OCI-M2 (cell line): ENCODE data around the gene SIPA1L3.
"Not testable (repeated sequence)": the region's sequence is repeated elsewhere in the genome, so short reads cannot be mapped to it uniquely, and the experiment has no call there.

ENCODE experiments used
- DNase-seq: peaks from one replicate; lab custom pipeline; 2025; ENCODE audit not compliant: unreplicated experiment; lab: John Stamatoyannopoulos, UW

Gene SIPA1L3

DNA sequence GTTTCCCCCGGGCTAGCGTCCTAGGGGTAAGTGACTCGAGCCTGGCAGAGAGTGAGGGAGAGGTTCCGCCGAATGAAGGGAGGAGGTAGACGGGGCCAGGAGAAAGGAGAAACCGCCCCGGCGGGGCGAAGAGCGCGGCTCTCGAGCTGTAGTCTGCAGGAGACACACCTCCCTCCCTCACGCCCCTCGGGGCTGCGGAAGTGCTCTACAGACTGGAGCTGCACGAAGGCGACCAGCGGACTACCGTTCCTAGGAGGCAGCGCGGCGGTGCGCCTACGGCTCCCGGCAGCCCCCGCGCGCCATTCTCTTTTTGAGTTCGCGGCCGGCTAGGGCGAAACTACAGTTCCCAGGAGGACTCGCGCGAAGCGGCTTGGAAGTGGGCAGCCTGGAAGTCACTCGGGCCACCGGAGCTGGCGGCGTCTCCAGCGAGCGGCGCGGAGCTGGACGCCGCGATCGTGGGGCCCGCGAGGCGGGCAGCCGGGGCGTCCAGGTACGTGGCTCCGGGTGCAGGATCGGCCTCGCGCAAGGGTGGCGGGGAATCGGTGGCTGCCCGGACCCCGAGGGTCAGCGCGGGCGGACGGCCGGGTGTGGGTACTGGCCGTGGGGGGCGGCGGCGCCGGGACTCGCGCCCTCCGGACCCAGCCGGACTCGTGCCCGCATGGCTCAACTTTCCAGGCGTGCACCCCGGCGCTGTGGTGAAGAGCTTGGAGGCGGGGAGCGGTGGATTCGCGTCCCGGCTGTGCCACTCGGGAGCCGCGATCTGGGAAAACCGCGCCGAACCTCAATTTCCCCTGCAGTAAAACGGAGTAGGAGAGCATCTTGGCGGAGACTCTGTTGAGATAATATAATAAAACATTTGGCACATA is at the start of gene SIPA1L3:
Gene SIPA1L3, plus strand, starts transcription at position 340 of the 866 bp plus-strand sequence. CDS start 174,358 bp downstream, outside the sequence.
- DNase-seq: peak; percentile 100

DNA sequence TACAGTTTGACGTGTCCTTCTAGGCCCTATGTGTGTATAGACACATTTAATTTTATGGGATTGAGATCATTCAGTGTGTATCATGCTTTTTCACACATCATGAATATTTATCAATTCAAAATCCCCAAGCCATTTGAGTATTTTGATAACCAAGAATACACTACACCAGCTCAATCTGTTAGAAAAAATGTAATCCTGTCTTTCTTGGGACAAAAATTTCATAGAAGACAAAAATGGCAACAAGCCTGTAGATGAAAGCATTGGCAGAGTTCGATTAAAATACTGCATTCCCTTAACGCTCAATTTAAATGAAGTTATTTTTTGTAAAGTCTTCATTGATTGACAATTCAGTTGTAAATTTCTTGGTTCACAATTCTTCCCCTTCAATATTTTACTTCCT is 42.5 kb upstream of the SIPA1L3 start:
- DNase-seq: no peak

- DNase-seq: not testable (repeated sequence)
These were observed 41.1 kb upstream of the SIPA1L3 start for GRCh38 chr19:37865930-37866329.

GRCh38 chr19:37867831-37868230 is 39.2 kb upstream of the SIPA1L3 start:
- DNase-seq: no peak

DNA sequence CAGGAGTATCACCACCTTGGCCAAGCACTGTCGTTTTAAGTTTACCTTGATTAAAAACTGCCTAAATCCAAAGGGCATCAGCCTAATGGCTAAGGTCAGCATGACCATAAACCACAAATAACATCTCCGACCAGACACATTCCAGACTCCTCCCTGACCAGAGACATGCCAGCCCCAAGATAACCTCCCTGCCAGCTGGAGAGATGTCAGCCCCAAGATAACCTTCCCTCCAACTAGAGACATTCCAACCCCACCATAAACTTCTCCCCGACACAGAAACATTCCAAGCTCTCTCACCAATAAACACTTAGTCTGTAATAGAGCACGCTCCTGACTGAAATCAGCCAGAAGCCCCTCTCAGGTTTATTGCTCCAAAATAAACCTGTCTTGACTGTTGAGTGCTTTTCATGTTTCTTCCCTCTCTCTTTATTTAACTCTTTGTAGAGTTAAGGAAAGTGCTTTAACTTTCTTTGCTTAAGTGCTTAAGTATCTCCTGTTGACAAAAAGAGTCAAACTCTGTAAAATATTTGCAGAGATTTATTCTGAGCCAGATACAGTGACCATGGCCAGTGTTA is 37.2 kb upstream of the SIPA1L3 start:
- DNase-seq: no peak

GRCh38 chr19:37872383-37872782 is 34.6 kb upstream of the SIPA1L3 start:
- no peak for DNase-seq

DNA sequence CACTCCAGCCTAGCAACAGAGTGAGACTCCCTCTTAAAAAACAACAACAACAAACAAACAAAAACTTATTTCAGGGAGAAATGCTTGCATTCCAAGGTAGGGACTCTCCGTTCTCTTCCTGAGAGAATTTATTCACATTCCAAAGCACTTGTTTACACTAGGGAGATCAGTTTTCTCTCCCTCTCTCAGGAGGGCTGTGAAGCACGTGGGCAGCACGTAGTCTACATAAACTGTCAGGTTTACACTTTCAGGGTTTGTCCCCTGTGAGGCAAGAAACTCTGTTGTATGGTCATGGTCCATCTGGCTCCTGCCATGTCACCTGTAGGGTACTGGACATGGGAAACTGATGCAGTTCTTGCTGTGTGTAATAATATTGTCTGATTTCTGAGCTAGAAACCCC is 32.2 kb upstream of the SIPA1L3 start:
- DNase-seq: no peak

DNA sequence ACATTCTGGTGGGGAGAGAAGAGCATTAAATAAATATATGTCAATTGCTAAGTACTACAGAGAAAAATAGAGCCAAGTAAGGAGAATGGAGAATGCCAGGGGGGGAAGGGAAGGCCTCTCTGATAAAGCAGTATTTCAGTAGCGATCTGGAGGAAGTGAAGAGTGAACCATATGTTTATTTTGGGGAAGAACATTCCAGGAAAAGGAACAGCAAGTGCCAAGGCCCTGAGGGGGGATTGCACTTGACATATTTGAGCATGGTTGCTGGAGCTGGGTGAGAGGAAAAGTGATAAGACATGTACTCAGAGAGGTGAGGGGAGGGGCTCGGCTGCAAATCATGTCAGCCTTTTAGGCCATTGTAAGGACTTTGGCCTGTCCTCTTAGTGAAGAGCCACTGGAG is 31.0 kb upstream of the SIPA1L3 start:
- DNase-seq: no peak

DNA sequence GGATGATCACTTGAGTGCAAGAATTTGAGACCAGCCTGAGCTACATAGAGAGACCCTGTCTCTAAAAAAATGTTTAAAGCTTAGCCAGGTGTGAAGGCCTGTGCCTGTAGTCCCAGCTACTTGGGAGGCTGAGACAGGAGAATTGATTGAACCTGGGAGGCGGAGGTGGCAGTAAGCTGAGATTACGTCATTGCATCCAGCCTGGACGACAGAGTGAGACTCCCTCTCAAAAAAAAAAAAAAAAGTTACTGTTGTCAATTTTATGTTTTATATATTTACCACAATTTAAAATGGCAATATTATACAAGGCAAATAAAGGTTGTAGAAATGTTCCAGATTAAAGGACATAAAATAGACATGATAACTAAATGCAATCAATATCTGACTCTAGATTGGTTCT is 29.9 kb upstream of the SIPA1L3 start:
- DNase-seq: no peak

DNA sequence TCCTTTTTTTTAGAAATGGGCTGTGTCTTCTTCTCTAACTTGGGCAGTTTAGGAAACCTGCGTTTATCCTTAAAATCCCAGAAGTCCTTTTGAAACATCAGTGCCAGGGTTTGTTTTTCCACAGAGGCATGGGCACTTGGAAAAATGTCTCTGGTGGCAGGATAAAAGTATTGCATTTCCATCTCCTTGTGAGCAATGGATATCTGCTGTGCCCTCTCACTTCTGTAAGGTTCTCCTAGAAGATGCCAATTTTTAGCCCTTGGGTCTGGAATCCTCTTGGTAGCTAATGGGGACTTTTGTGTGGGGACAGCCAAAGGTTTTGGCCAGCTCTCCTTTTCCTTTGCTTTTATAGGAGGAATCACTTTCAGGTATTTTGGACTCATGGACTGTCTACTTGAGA is 21.6 kb upstream of the SIPA1L3 start:
- DNase-seq: no peak

GRCh38 chr19:37886571-37886970 is 20.4 kb upstream of the SIPA1L3 start:
- DNase-seq: no peak

GRCh38 chr19:37893845-37894575 is 13.0 kb upstream of the SIPA1L3 start:
- DNase-seq: no peak

GRCh38 chr19:37896180-37896579 is 10.8 kb upstream of the SIPA1L3 start:
- no peak for DNase-seq

GRCh38 chr19:37899453-37899852 is 7.6 kb upstream of the SIPA1L3 start:
- no peak for DNase-seq

DNA sequence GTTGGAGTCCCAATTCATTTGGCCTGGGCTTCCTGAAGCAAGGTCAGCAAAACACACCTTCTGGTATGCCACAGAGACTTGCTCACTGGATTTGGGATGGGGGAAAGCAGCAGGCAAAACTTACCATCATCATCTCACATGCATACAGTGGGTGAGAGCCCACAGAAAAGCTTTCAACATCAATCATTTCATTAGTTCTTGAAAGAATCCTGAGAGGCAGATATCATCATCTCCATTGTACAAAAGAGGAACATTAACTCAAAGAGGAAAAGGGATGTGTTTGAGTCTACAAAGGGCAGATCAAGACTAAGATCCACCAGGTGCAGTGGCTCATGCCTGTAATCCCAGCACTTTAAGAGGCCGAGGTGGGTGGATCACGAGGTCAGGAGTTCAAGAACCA is 7.0 kb upstream of the SIPA1L3 start:
- no peak for DNase-seq

GRCh38 chr19:37902668-37903067 is 4.3 kb upstream of the SIPA1L3 start:
- peak; percentile 99 for DNase-seq

DNA sequence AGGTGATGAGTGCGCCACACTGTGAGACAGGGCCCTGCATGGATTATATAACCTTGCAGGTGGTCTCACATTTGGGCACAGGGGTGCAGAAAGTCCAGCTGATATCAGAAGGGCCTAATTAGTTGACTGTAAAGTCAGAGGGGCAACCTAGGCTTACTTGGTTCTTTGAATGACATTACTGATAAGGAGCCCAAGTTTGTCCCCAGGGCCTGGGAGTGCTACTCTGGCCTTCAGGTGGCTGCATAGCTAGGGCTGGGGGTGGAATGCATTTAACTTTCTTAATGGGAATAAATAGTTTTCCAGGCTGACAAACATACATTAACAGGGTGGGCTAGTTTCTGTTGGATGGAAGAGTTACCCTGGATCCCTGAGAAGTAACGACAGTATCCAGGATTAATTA is 3.9 kb upstream of the SIPA1L3 start:
- no peak for DNase-seq

- peak; percentile 100 for DNase-seq
These were observed 801 bp upstream of the SIPA1L3 start, which contains the start of gene WDR87 for GRCh38 chr19:37905946-37906868. TSS of gene WDR87 (minus strand) at chr19:37906594. CDS start at chr19:37898239, 8,355 bp downstream.

- DNase-seq: no peak
These were observed 887 bp downstream of the SIPA1L3 start for GRCh38 chr19:37907735-37908455.

DNA sequence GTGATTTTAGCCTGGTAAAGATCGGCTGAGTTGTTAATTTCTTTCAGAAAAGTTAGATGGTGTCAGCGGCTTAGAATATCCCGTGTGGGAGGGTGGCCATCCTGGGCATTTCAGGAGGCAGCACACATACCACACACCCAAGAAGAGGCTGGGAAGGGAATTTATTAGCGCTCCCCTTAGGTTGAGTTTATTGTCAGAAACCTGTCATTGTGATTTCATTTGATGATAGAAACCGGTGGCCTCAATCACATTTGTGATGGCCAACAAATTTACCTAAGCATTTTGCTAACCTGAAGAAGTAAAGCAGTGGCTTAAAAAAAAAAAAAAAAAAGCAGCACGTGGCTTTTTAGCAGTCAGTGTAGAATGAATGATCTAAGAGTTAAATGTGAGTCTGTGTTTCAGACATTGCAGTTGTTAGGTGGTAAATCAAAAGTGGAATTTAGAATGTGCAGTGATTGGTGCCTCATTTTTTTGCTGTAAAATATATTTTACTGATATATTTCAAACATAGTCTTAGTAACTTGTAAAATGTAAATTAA is 2.7 kb downstream of the SIPA1L3 start:
- DNase-seq: no peak
